ENCODE measurements around the gene PAX8. TPM values are rescaled to one million over a fixed set of nuclear protein-coding genes. Genes with fewer than 3 reads are reported as not detected.

The PAX8 gene
- total and polyA plus RNA-seq, 10 of the 15 experiments (the other 5 are each of a cell fraction or from before 2014, with no cell fraction given): 0.16 to 2.5 (median 0.97) TPM

DNA sequence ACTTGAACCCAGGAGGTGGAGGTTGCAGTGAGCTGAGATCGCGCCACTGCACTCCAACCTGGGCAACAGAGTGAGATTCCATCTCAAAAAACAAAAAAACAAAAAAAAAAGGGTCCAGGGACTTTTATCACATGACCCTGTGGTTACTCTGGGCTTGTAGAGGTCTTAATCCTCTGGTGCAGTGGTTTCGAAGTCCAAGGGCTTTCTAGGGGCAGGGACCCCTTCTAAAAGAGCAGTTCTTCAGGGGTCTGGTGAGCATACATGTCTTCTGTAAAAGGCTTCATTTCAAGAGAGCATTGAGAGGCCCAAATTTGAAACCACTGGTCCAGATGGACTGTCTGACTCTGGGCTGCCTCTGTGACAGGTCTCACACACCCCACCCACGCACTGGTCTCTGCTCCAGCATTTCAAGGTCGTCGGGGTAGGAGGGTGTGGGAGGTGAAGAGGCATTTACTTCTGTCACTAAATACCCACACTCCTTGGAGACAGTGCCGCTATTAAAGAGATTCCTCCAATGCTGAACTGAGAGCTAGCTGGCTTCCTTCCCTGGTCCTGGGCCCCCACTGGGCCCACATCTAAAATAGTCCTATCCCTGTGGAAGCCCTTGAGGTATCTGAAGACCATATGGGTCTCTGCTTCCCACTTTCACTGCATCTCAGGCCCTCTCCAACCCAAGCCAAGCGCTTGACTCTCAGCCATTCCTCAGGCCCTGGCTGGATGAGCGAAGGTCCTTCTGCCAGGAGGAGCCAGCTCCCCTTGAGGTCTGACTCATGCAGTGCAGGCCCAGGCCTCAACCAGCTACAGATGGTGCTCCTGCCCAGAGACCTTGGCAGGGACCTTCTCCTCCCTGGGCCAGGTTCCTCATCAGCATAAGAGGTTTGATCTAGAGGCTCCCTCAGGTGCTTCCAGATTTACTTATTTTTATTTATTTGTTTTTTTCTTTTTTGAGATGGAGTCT lies 44.8 kb downstream of the PAX8 start:
- Histone ChIP-seq H3K27me3 (replicated peaks in 1 of 2; ENCODE audit: control insufficient read depth in 2 of 2, insufficient read depth in 2 of 2, low read length in 1 of 2) (no peaks in the 10 kb centered on the region; a peak in 2 of 4 replicates), H3K9ac (ENCODE audit: control insufficient read depth, insufficient read depth, low read length) (no peak overlapping the region), H3K27ac (ENCODE audit: control insufficient read depth, insufficient read depth) (no peak overlapping the region), H3K4me1 (ENCODE audit: control insufficient read depth, insufficient read depth, low read length) (peaks cover 2% of the 10 kb centered on the region; the same call in 1 of the 2 replicates), H3K36me3 (ENCODE audit: control insufficient read depth in 2 of 2, insufficient read depth in 2 of 2, low read length in 1 of 2) (no peaks in the 10 kb centered on the region), H3K79me2 (ENCODE audit: control insufficient read depth, insufficient read depth, low read length) (peaks cover 15% of the 10 kb centered on the region), H4K20me1 (ENCODE audit: control insufficient read depth, insufficient read depth) (no peaks in the 10 kb centered on the region), H3K4me3 (no peak overlapping the region), H2AFZ (ENCODE audit: control insufficient read depth, low read depth, low read length) (no peak overlapping the region), H3K4me2 (ENCODE audit: control insufficient read depth, insufficient read depth) (no peak overlapping the region), H3K9me3 (replicated peaks; ENCODE audit: control insufficient read depth, insufficient read depth, low read length) (no peaks in the 10 kb centered on the region)
- ChIA-PET RAD21 (ENCODE audit: unreplicated experiment) (interaction anchor here (2.0 kb wide), 1 partner anchor 60 kb away, joined by 9 read pairs; the partner anchor contains the start of gene PSD4), SMC1A (ENCODE audit: uncharacterized antibody, unreplicated experiment) (interaction anchor here (1.2 to 2.4 kb wide), 4 partner anchors 16 to 99 kb away, joined by 3 to 6 read pairs (median 4); no protein-coding TSS in a partner anchor), POLR2A (interaction anchor here (2.6 kb wide), 1 partner anchor 60 kb away, joined by 10 read pairs; the partner anchor contains the start of gene PSD4), CTCF (interaction anchor here (1.0 to 1.9 kb wide), 6 partner anchors 11 to 157 kb away, joined by 3 to 14 read pairs (median 6); no protein-coding TSS in a partner anchor)
- 28% methylated on average over 7 of the region's 9 CpGs for WGBS (ENCODE audit: insufficient coverage, insufficient replicate concordance, low lambda C conversion rate, missing lambda C conversion rate)
- TF ChIP-seq IKZF1 (conservative IDR thresholded peaks at IDR 0.05): 0 out of 2 replicates have a peak, but pooled peaks have one; percentile 22
- TF ChIP-seq, protein P1, sequence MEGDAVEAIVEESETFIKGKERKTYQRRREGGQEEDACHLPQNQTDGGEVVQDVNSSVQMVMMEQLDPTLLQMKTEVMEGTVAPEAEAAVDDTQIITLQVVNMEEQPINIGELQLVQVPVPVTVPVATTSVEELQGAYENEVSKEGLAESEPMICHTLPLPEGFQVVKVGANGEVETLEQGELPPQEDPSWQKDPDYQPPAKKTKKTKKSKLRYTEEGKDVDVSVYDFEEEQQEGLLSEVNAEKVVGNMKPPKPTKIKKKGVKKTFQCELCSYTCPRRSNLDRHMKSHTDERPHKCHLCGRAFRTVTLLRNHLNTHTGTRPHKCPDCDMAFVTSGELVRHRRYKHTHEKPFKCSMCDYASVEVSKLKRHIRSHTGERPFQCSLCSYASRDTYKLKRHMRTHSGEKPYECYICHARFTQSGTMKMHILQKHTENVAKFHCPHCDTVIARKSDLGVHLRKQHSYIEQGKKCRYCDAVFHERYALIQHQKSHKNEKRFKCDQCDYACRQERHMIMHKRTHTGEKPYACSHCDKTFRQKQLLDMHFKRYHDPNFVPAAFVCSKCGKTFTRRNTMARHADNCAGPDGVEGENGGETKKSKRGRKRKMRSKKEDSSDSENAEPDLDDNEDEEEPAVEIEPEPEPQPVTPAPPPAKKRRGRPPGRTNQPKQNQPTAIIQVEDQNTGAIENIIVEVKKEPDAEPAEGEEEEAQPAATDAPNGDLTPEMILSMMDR (IDR thresholded peaks at IDR 0.05 in 2 of 3, conservative IDR thresholded peaks at IDR 0.05 in 1 of 3; ENCODE audit: control insufficient read depth in 2 of 3, extremely low read depth in 1 of 3, insufficient read depth in 1 of 3, low read depth in 3 of 3, low read length in 3 of 3): peak in 2 of 3 experiments; percentile 25 to 31; a peak in 2 of 6 replicates
- 0 out of 3 replicates have a peak, but pooled peaks of 1 of the 2 experiments have one; percentile 18 for TF ChIP-seq EGR1 (IDR thresholded peaks at IDR 0.05; ENCODE audit: borderline replicate concordance in 1 of 2, low read depth in 2 of 2, low read length in 2 of 2)
- no peak for TF ChIP-seq BACH1 (IDR thresholded peaks at IDR 0.05; ENCODE audit: borderline replicate concordance)
- in situ Hi-C loops (cut with MboI): no loop called here
- DNase-seq (ENCODE audit: low read depth, low spot score) (no peak), FAIRE-seq (no peak), ATAC-seq (peak; percentile 63)
- BruUV-seq (replicated peaks): no TSS peak
- intact Hi-C loops (cut with micrococcal nuclease; ENCODE audit: unreplicated experiment): no loop called here

Measured in GM12878 (cell line).